ENCODE results near the gene CDH22. TPM values are rescaled to one million over a fixed set of nuclear protein-coding genes. Genes with fewer than 3 reads are reported as not detected.

Gene CDH22
- total and polyA plus RNA-seq, 4 experiments from 2014 or later = not detected

- H3K9me3 ChIP-seq (ENCODE audit: control insufficient read depth in 1 of 2, low read length in 2 of 2) = no peaks in the 10 kb centered on the region
- Mint-ChIP-seq H3K36me3 (no peaks in the 10 kb centered on the region), H3K27me3 (peaks cover 46 to 48% of the 10 kb centered on the region in 2 donors)
Observed at GRCh38 chr20:46267108-46268105, 40.9 kb downstream of the CDH22 start.

DNA sequence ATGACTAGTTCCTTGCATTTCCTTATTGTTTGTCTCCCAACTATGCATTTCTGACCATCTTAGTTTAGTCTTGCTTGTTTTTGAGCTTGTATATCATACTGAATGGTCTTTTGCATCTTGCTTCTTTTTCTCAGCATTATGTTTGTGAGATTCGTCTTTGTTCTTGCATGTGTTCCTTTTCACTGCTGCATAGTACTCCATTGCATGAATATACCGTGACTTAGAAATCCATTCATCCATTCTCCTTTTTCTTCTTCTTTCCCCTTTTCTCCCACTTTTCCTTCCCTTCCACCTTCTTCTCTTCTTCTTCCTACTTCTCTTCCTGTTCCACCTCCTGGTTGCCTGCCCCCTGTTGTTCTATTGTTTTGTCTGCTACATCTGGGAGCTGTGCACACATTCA lies 42.8 kb downstream of the CDH22 start:
- CTCF ChIA-PET (ENCODE audit: partially characterized antibody) = no interaction called here
- no peaks in the 10 kb centered on the region for H3K4me1 Mint-ChIP-seq
- H3K4me3 ChIP-seq (ENCODE audit: low read length in 2 of 2) = no peak overlapping the region
- H3K9me3 ChIP-seq (ENCODE audit: control insufficient read depth in 1 of 2, low read length in 2 of 2) = no peaks in the 10 kb centered on the region
- peaks cover 8% of the 10 kb centered on the region for H3K27me3 ChIP-seq (ENCODE audit: insufficient read depth, low read length)
- peaks cover 36 to 38% of the 10 kb centered on the region in 2 donors for H3K27me3 Mint-ChIP-seq
- intact Hi-C loops (cut with micrococcal nuclease) = no loop called here
- H3K4me1 ChIP-seq (ENCODE audit: insufficient read depth, low read length) = no peaks in the 10 kb centered on the region
- no peak overlapping the region for H3K4me3 Mint-ChIP-seq
- H3K9me3 Mint-ChIP-seq = peaks cover 0 to 5% (median 0%) of the 10 kb centered on the region in 8 donors
- no peak overlapping the region for H3K27ac Mint-ChIP-seq
- no peaks in the 10 kb centered on the region for H3K36me3 Mint-ChIP-seq
- DNase-seq = no peak
- no peaks in the 10 kb centered on the region for H3K36me3 ChIP-seq (ENCODE audit: insufficient read depth, low read length)
- no peak overlapping the region for H3K27ac ChIP-seq (ENCODE audit: low read depth, low read length)
- POLR2A ChIA-PET (ENCODE audit: partially characterized antibody) = no interaction called here

More at GRCh38 chr20:46267108-46268105, 40.9 kb downstream of the CDH22 start:
- POLR2A ChIA-PET (ENCODE audit: partially characterized antibody) = no interaction called here
- Histone ChIP-seq H3K4me3 (ENCODE audit: low read length in 2 of 2) (no peak overlapping the region), H3K4me1 (ENCODE audit: insufficient read depth, low read length) (no peaks in the 10 kb centered on the region), H3K27me3 (ENCODE audit: insufficient read depth, low read length) (peaks cover 8% of the 10 kb centered on the region), H3K27ac (ENCODE audit: low read depth, low read length) (no peak overlapping the region), H3K36me3 (ENCODE audit: insufficient read depth, low read length) (no peaks in the 10 kb centered on the region)
- intact Hi-C loops (cut with micrococcal nuclease) = no loop called here
- H3K9me3 Mint-ChIP-seq = peaks cover 0 to 15% (median 6%) of the 10 kb centered on the region in 8 donors
- no peak overlapping the region for H3K4me3 Mint-ChIP-seq
- no peaks in the 10 kb centered on the region for H3K4me1 Mint-ChIP-seq
- CTCF ChIA-PET (ENCODE audit: partially characterized antibody) = no interaction called here
- H3K27ac Mint-ChIP-seq = no peak overlapping the region
- DNase-seq = no peak

- no peak overlapping the region for H3K27ac ChIP-seq (ENCODE audit: low read depth, low read length)
- ChIA-PET POLR2A (ENCODE audit: partially characterized antibody) (no interaction called here), CTCF (ENCODE audit: partially characterized antibody) (no interaction called here)
- intact Hi-C loops (cut with micrococcal nuclease) = no loop called here
- H3K36me3 ChIP-seq (ENCODE audit: insufficient read depth, low read length) = no peaks in the 10 kb centered on the region
- H3K27me3 ChIP-seq (ENCODE audit: insufficient read depth, low read length) = peaks cover 4% of the 10 kb centered on the region
- H3K9me3 ChIP-seq (ENCODE audit: control insufficient read depth in 1 of 2, low read length in 2 of 2) = no peaks in the 10 kb centered on the region
- no peak overlapping the region for H3K4me3 ChIP-seq (ENCODE audit: low read length in 2 of 2)
- Mint-ChIP-seq H3K4me1 (no peaks in the 10 kb centered on the region), H3K27ac (no peak overlapping the region), H3K27me3 (peaks cover 34 to 35% of the 10 kb centered on the region in 2 donors), H3K9me3 (peaks cover 0 to 5% (median 0%) of the 10 kb centered on the region in 8 donors), H3K36me3 (no peaks in the 10 kb centered on the region), H3K4me3 (no peak overlapping the region)
- no peaks in the 10 kb centered on the region for H3K4me1 ChIP-seq (ENCODE audit: insufficient read depth, low read length)
- no peak for DNase-seq
Observed at GRCh38 chr20:46264391-46265266, 43.7 kb downstream of the CDH22 start.

GRCh38 chr20:46261456-46262253 lies 46.6 kb downstream of the CDH22 start:
- H3K4me3 ChIP-seq (ENCODE audit: low read length in 2 of 2) = no peak overlapping the region
- H3K9me3 ChIP-seq (ENCODE audit: control insufficient read depth in 1 of 2, low read length in 2 of 2) = no peaks in the 10 kb centered on the region
- H3K36me3 ChIP-seq (ENCODE audit: insufficient read depth, low read length) = no peaks in the 10 kb centered on the region
- Mint-ChIP-seq H3K4me1 (no peaks in the 10 kb centered on the region), H3K4me3 (no peak overlapping the region), H3K9me3 (peaks cover 0 to 5% (median 0%) of the 10 kb centered on the region in 8 donors), H3K36me3 (no peaks in the 10 kb centered on the region), H3K27me3 (peaks cover 33 to 35% of the 10 kb centered on the region in 2 donors), H3K27ac (no peak overlapping the region)
- ChIA-PET CTCF (ENCODE audit: partially characterized antibody) (no interaction called here), POLR2A (ENCODE audit: partially characterized antibody) (no interaction called here)
- no peak overlapping the region for H3K27ac ChIP-seq (ENCODE audit: low read depth, low read length)
- intact Hi-C loops (cut with micrococcal nuclease) = no loop called here
- H3K27me3 ChIP-seq (ENCODE audit: insufficient read depth, low read length) = peaks cover 4% of the 10 kb centered on the region
- no peak for DNase-seq
- no peaks in the 10 kb centered on the region for H3K4me1 ChIP-seq (ENCODE audit: insufficient read depth, low read length)

GRCh38 chr20:46260936-46261454 lies 47.3 kb downstream of the CDH22 start:
- no peaks in the 10 kb centered on the region for H3K4me1 ChIP-seq (ENCODE audit: insufficient read depth, low read length)
- Mint-ChIP-seq H3K9me3 (peaks cover 0 to 5% (median 0%) of the 10 kb centered on the region in 8 donors), H3K4me1 (no peaks in the 10 kb centered on the region), H3K4me3 (no peak overlapping the region), H3K27ac (no peak overlapping the region), H3K27me3 (peaks cover 28 to 30% of the 10 kb centered on the region in 2 donors), H3K36me3 (no peaks in the 10 kb centered on the region)
- H3K27ac ChIP-seq (ENCODE audit: low read depth, low read length) = no peak overlapping the region
- H3K9me3 ChIP-seq (ENCODE audit: control insufficient read depth in 1 of 2, low read length in 2 of 2) = no peaks in the 10 kb centered on the region
- H3K27me3 ChIP-seq (ENCODE audit: insufficient read depth, low read length) = peaks cover 4% of the 10 kb centered on the region
- H3K4me3 ChIP-seq (ENCODE audit: low read length in 2 of 2) = no peak overlapping the region
- POLR2A ChIA-PET (ENCODE audit: partially characterized antibody) = no interaction called here
- intact Hi-C loops (cut with micrococcal nuclease) = no loop called here
- no peaks in the 10 kb centered on the region for H3K36me3 ChIP-seq (ENCODE audit: insufficient read depth, low read length)
- CTCF ChIA-PET (ENCODE audit: partially characterized antibody) = no interaction called here
- no peak for DNase-seq

DNA sequence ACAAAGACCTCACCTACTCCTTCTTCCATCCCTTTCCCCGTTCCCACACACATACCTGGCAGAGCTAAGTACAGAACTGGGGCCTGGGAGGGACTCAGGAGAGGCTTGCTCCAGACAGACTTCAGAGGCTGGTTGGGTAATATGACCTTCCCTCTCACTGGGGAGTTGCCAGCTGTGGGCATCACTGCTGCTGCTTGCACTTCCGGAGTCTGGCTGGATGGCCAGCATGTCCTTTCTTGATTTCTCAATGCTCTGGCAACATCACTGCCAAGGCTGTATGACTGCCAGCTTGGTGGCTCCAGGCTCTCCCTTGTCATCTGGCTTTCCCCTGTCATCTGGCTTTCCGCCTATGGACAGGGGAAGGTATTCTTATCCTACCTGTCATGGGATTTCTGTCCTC lies 47.8 kb downstream of the CDH22 start:
- Histone ChIP-seq H3K4me1 (ENCODE audit: insufficient read depth, low read length) (no peaks in the 10 kb centered on the region), H3K27ac (ENCODE audit: low read depth, low read length) (no peak overlapping the region), H3K4me3 (ENCODE audit: low read length in 2 of 2) (no peak overlapping the region), H3K27me3 (ENCODE audit: insufficient read depth, low read length) (peaks cover 4% of the 10 kb centered on the region), H3K36me3 (ENCODE audit: insufficient read depth, low read length) (no peaks in the 10 kb centered on the region), H3K9me3 (ENCODE audit: control insufficient read depth in 1 of 2, low read length in 2 of 2) (no peaks in the 10 kb centered on the region)
- intact Hi-C loops (cut with micrococcal nuclease) = no loop called here
- H3K27ac Mint-ChIP-seq = no peak overlapping the region
- H3K9me3 Mint-ChIP-seq = peaks cover 0 to 2% (median 0%) of the 10 kb centered on the region in 8 donors
- no peak for DNase-seq
- ChIA-PET CTCF (ENCODE audit: partially characterized antibody) (no interaction called here), POLR2A (ENCODE audit: partially characterized antibody) (no interaction called here)
- H3K27me3 Mint-ChIP-seq = peaks cover 25 to 27% of the 10 kb centered on the region in 2 donors
- H3K36me3 Mint-ChIP-seq = no peaks in the 10 kb centered on the region
- no peaks in the 10 kb centered on the region for H3K4me1 Mint-ChIP-seq
- H3K4me3 Mint-ChIP-seq = no peak overlapping the region
